K562 (cell line): Measurements from ENCODE around the gene DNAH3. TPM values are rescaled to one million over a fixed set of nuclear protein-coding genes. Genes with fewer than 3 reads are reported as not detected.

Experiments used
- ATAC-seq: fragments of 200-7000 bp; cut with Tn5 transposase; 3 replicates; pipeline ENCODE4 v1.9.1; 2020; ENCODE audit warnings: moderate library complexity
- BruUV-seq: library from RNA; stranded (reverse); fragments of 400-500 nt; replicated peaks from 2 replicates; lab custom pipeline; 2021; lab: Mats Ljungman, UMichigan
- CTCF ChIA-PET: fragments of 300-600 bp; formaldehyde crosslinking; extraction: SDS; loops from one replicate; lab custom pipeline; 2021; ENCODE audit warnings: low intra/inter-chr PET ratio; lab: Yijun Ruan, JAX
- POLR2A ChIA-PET: fragments of 300-600, 350-650 bp; sonication (Branson Sonifier 250); formaldehyde crosslinking; extraction: SDS; loops from one replicate; lab custom pipeline; 2021; ENCODE audit warnings: antibody characterized with exemption, inconsistent platforms; lab: Yijun Ruan, JAX
- DNase-seq, 4 experiments: peaks; one replicate each; pipeline versions ENCODE4 v3.0.0 to v3.0.0-alpha.2; 2011 to 2018; ENCODE audit warnings: low spot score in 3 of 4, mixed read lengths in 3 of 4; ENCODE audit errors: extremely low read depth in 1 of 4
- FAIRE-seq: peaks from 2 replicates; lab custom pipeline; 2011; peaks lifted over from hg19 to GRCh38; lab: Jason Lieb, UNC
- H2AFZ ChIP-seq: 2 replicates; pipeline ENCODE4 v1.6.0; 2011; ENCODE audit warnings: low read depth, low read length, control low read depth, inconsistent platforms
- H3K27ac ChIP-seq: fragments of 200-600 bp; 3 replicates; pipeline ENCODE4 v1.8.0; 2011; ENCODE audit warnings: low read depth, mild to moderate bottlenecking, control low read depth, inconsistent platforms, low read length, moderate library complexity, mixed read lengths; ENCODE audit errors: extremely low read depth
- H3K27me3 ChIP-seq, 2 experiments: fragments of 300-600 bp in 1 of 2; 2 replicates in 1 of 2; 3 replicates in 1 of 2; pipeline versions ENCODE4 v1.6.0 to v1.8.0; 2011; ENCODE audit warnings: inconsistent platforms in 2 of 2, low read length in 2 of 2, mild to moderate bottlenecking in 1 of 2, mixed read lengths in 1 of 2, moderate library complexity in 1 of 2; ENCODE audit not compliant: control insufficient read depth in 2 of 2, insufficient read depth in 2 of 2
- H3K36me3 ChIP-seq: fragments of 300-600 bp; 3 replicates; pipeline ENCODE4 v1.8.0; 2011; ENCODE audit warnings: mild to moderate bottlenecking, low read length, inconsistent platforms; ENCODE audit not compliant: control insufficient read depth, insufficient read depth
- H3K4me1 ChIP-seq, 2 experiments: fragments of 200-600 bp in 1 of 2; replicated peaks in 1 of 2; 2 replicates in 1 of 2; 3 replicates in 1 of 2; pipeline versions ENCODE4 v1.5.1 to v1.8.0; 2011; ENCODE audit warnings: inconsistent platforms in 2 of 2, low read length in 2 of 2, mild to moderate bottlenecking in 1 of 2, mixed read lengths in 1 of 2, moderate library complexity in 1 of 2; ENCODE audit not compliant: control insufficient read depth in 2 of 2, insufficient read depth in 2 of 2
- H3K4me2 ChIP-seq: 2 replicates; pipeline ENCODE4 v1.6.1; 2011; ENCODE audit warnings: low read length, control low read depth, inconsistent platforms, mixed read lengths; ENCODE audit not compliant: insufficient read depth
- H3K4me3 ChIP-seq: fragments of 200-600 bp; sonication (generic), shearing (Covaris generic); 2 replicates; pipeline ENCODE4 v1.5.1; 2016; ENCODE audit warnings: control low read depth, inconsistent platforms
- H3K79me2 ChIP-seq: fragments of 200-600 bp; 3 replicates; pipeline ENCODE4 v1.8.0; 2011; ENCODE audit warnings: low read length, inconsistent platforms; ENCODE audit not compliant: control insufficient read depth, insufficient read depth
- H3K9ac ChIP-seq, 2 experiments: 2 replicates each; pipeline versions ENCODE4 v1.6.0 to v1.6.1; 2011; ENCODE audit warnings: low read depth in 2 of 2, low read length in 2 of 2, control low read depth in 1 of 2, inconsistent platforms in 1 of 2, mild to moderate bottlenecking in 1 of 2, mixed read lengths in 1 of 2; ENCODE audit not compliant: insufficient read depth in 1 of 2
- H3K9me1 ChIP-seq: one replicate; pipeline ENCODE4 v1.6.0; 2011; ENCODE audit warnings: inconsistent platforms, mild to moderate bottlenecking, low read length, moderate library complexity; ENCODE audit not compliant: control insufficient read depth, insufficient read depth
- H3K9me3 ChIP-seq: replicated peaks from 2 replicates; pipeline ENCODE4 v1.5.1; 2011; ENCODE audit warnings: low read depth, low read length, inconsistent platforms; ENCODE audit not compliant: control insufficient read depth, insufficient read depth
- H4K20me1 ChIP-seq: replicated peaks from 2 replicates; pipeline ENCODE4 v1.6.1; 2011; ENCODE audit warnings: low read length, inconsistent platforms, mixed read lengths; ENCODE audit not compliant: control insufficient read depth, insufficient read depth
- ATF7 ChIP-seq: fragments of 450-650 bp; IDR thresholded peaks from 2 replicates; pipeline ENCODE4 v1.7.1; 2014; ENCODE audit warnings: mild to moderate bottlenecking, moderate library complexity
- GATA2 ChIP-seq: sonication (generic); formaldehyde crosslinking; IDR thresholded peaks from 2 replicates; pipeline ENCODE4 v1.4.0; 2020; ENCODE audit warnings: mild to moderate bottlenecking, missing genetic modification reagents
- GMEB1 ChIP-seq: fragments of 250-450 bp; sonication (Bioruptor Pico); IDR thresholded peaks from 2 replicates; pipeline ENCODE4 v1.4.0; 2020; ENCODE audit warnings: mild to moderate bottlenecking
- HDAC1 ChIP-seq, 2 experiments: fragments of 450-650 bp; IDR thresholded peaks; 2 replicates each; pipeline ENCODE4 v1.6.1; 2016 to 2017; ENCODE audit warnings: inconsistent platforms in 1 of 2, mild to moderate bottlenecking in 1 of 2, moderate library complexity in 1 of 2
- JUNB ChIP-seq: fragments of 450-650 bp; formaldehyde crosslinking; conservative IDR thresholded peaks from 2 replicates; pipeline ENCODE4 v1.4.0; 2020; ENCODE audit warnings: mild to moderate bottlenecking
- KDM5B ChIP-seq: fragments of 200-600 bp; sonication (generic); IDR thresholded peaks from 2 replicates; pipeline ENCODE4 v1.6.1; 2012; ENCODE audit warnings: low read depth, mild to moderate bottlenecking, moderate library complexity, low read length, control low read depth, inconsistent platforms; ENCODE audit not compliant: insufficient replicate concordance
- NELFE ChIP-seq: IDR thresholded peaks from 2 replicates; pipeline ENCODE4 v1.6.1; 2011; ENCODE audit warnings: mild to moderate bottlenecking; ENCODE audit not compliant: insufficient read depth, insufficient read length
- NFYB ChIP-seq: IDR thresholded peaks from 2 replicates; pipeline ENCODE4 v1.6.1; 2011; ENCODE audit warnings: mild to moderate bottlenecking, moderate library complexity; ENCODE audit not compliant: insufficient read length; ENCODE audit errors: extremely low read depth
- PURB ChIP-seq: sonication (generic); formaldehyde crosslinking; IDR thresholded peaks from 2 replicates; pipeline ENCODE4 v1.9.0; 2021; ENCODE audit warnings: low read depth, mild to moderate bottlenecking, missing genetic modification reagents
- RFX1 ChIP-seq: fragments of 450-650 bp; IDR thresholded peaks from 2 replicates; pipeline ENCODE4 v1.6.1; 2016; ENCODE audit warnings: mild to moderate bottlenecking, moderate library complexity
- RREB1 ChIP-seq: fragments of 250-450 bp; sonication (Bioruptor Pico); IDR thresholded peaks from 2 replicates; pipeline ENCODE4 v1.4.0; 2020
- RUNX1 ChIP-seq: sonication (generic); IDR thresholded peaks from 2 replicates; pipeline ENCODE4 v1.6.1; 2016; ENCODE audit warnings: antibody characterized with exemption, low read depth
- SLC30A9 ChIP-seq: fragments of 250-450 bp; sonication (Bioruptor Pico); IDR thresholded peaks from 2 replicates; pipeline ENCODE4 v1.8.0; 2022; ENCODE audit warnings: mild to moderate bottlenecking, moderate library complexity
- TCF3 ChIP-seq: sonication (generic); formaldehyde crosslinking; IDR thresholded peaks from 2 replicates; pipeline ENCODE4 v1.4.0; 2020; ENCODE audit warnings: mild to moderate bottlenecking, missing genetic modification reagents
- ZNF121 ChIP-seq: sonication (generic); formaldehyde crosslinking; conservative IDR thresholded peaks from 2 replicates; pipeline ENCODE4 v1.8.0; 2022; ENCODE audit warnings: missing genetic modification reagents
- ZNF408 ChIP-seq: fragments of 250-450 bp; sonication (Bioruptor Pico); IDR thresholded peaks from 2 replicates; pipeline ENCODE4 v1.4.0; 2020; ENCODE audit warnings: low read depth, mild to moderate bottlenecking, moderate library complexity
- WGBS: fragments of 100-300 bp; shearing (Covaris generic); methylation state at CpG from one replicate; pipeline ENCODE4 v1.1.6; 2016; ENCODE audit warnings: low coverage, mixed read lengths; ENCODE audit not compliant: insufficient coverage; ENCODE audit errors: missing lambda C conversion rate; 5-methylcytosine and 5-hydroxymethylcytosine counted together
- in situ Hi-C: fragments of 300-500 bp; cut with MboI; formaldehyde crosslinking; loops from 4 replicates; pipeline ENCODE4 v1.15.0; 2018; ENCODE audit warnings: inconsistent platforms, mixed read lengths
- intact Hi-C: fragments of 100-400 bp; cut with micrococcal nuclease; formaldehyde crosslinking; loops from 2 replicates; pipeline ENCODE4 v1.14.2; 2022
- polyA plus RNA-seq, 8 experiments: library from polyadenylated mRNA; depleted of rRNA in 4 of 8; stranded (reverse) in 5 of 8; unstranded in 3 of 8; fragments of >200 nt; fragmentation: Nextera tagmentation in 2 of 8; fragmentation: Illumina TruSeq in 1 of 8; extraction: Ambion mirVana in 2 of 8; extraction: Trizol in 1 of 8; gene quantifications; 2 replicates each; pipeline versions ENCODE4 v1.2.1 to v1.2.3, GENCODE V29; 2011 to 2014; ENCODE audit warnings: inconsistent platforms in 1 of 8, missing spikeins in 1 of 8
- total RNA-seq, 7 experiments: library from RNA; depleted of rRNA in 6 of 7; stranded (reverse); fragments of >200 nt in 6 of 7; fragmentation: Illumina TruSeq in 2 of 7; extraction: Trizol in 2 of 7; gene quantifications; 2 replicates each; pipeline versions ENCODE4 v1.2.1 to v1.2.3, GENCODE V29; 2011 to 2021; ENCODE audit warnings: low replicate concordance in 1 of 7

DNAH3 gene
- total and polyA plus RNA-seq, 9 of the 15 experiments (the other 6 are each of a cell fraction or from before 2014, with no cell fraction given): 0.32 to 0.84 (median 0.44) TPM

- CTCF ChIA-PET: no interaction called here
- WGBS: 8% methylated on average over 1 of the region's 1 CpG
- H3K9me1 ChIP-seq: no peaks in the 10 kb centered on the region
- BruUV-seq: no TSS peak
- H3K36me3 ChIP-seq: no peaks in the 10 kb centered on the region
- no peak for FAIRE-seq
- POLR2A ChIA-PET: no interaction called here
- peaks cover 0 to 11% of the 10 kb centered on the region in 2 experiments; a peak in 3 of 5 replicates for H3K4me1 ChIP-seq
- H3K27ac ChIP-seq: no peak overlapping the region
- in situ Hi-C loops: loop anchor here (25.0 kb wide), 1 partner anchor 1016 kb away; no protein-coding TSS in a partner anchor
- no peak overlapping the region for H3K4me2 ChIP-seq
- H3K9me3 ChIP-seq: no peaks in the 10 kb centered on the region
- DNase-seq: no peak
- H3K27me3 ChIP-seq: no peaks in the 10 kb centered on the region; a peak in 1 of 5 replicates
- no peaks in the 10 kb centered on the region for H3K79me2 ChIP-seq
- ATAC-seq: no peak
- intact Hi-C loops: no loop called here
- no peak overlapping the region for H3K4me3 ChIP-seq
- no peak overlapping the region for H2AFZ ChIP-seq
- no peak overlapping the region for H3K9ac ChIP-seq
- H4K20me1 ChIP-seq: no peaks in the 10 kb centered on the region
- TF ChIP-seq GATA2 (CRISPR knock-in tag) (no peak), KDM5B (no peak), RREB1 (no peak), ATF7 (no peak), PURB (CRISPR knock-in tag) (no peak), TCF3 (CRISPR knock-in tag) (no peak), GMEB1 (CRISPR knock-in tag) (no peak), NFYB (no peak), NELFE (no peak), SLC30A9 (CRISPR knock-in tag) (no peak), RUNX1 (no peak), ZNF408 (CRISPR knock-in tag) (no peak), RFX1 (no peak), JUNB (no peak), ZNF121 (CRISPR knock-in tag) (no peak), HDAC1 (IDR thresholded peaks at IDR 0.05) (no peak)
Measured at GRCh38 chr16:21021316-21021715, 129.3 kb downstream of the DNAH3 start.
